SK-N-SH treated with all-trans-retinoic acid at 6 μM for 48 hours (cell line): ENCODE data around the gene TRMT112.

Experiments used
- ATAC-seq: fragments of 200-7000 bp; cut with Tn5 transposase; 3 replicates; pipeline ENCODE4 v1.9.1; 2020; ENCODE audit warnings: mild to moderate bottlenecking, moderate library complexity
- ARNTL ChIP-seq: fragments of 450-650 bp; formaldehyde crosslinking; IDR thresholded peaks from 2 replicates; pipeline ENCODE4 v1.5.0; 2020; ENCODE audit warnings: low read depth, mild to moderate bottlenecking, moderate library complexity, borderline replicate concordance
- BACH2 ChIP-seq: fragments of 250-450 bp; sonication (Bioruptor Pico); IDR thresholded peaks from 2 replicates; pipeline ENCODE4 v1.9.0; 2021; ENCODE audit warnings: mild to moderate bottlenecking, borderline replicate concordance
- CSDC2 ChIP-seq: fragments of 250-450 bp; sonication (Bioruptor Pico); IDR thresholded peaks from 2 replicates; pipeline ENCODE4 v1.5.0; 2020; ENCODE audit warnings: mild to moderate bottlenecking, moderate library complexity
- CSRNP3 ChIP-seq: fragments of 250-450 bp; sonication (Bioruptor Pico); IDR thresholded peaks from 2 replicates; pipeline ENCODE4 v1.5.1; 2021; ENCODE audit warnings: mild to moderate bottlenecking, moderate library complexity
- ESRRG ChIP-seq: fragments of 250-450 bp; sonication (Bioruptor Pico); IDR thresholded peaks from 2 replicates; pipeline ENCODE4 v1.6.1; 2021; ENCODE audit warnings: mild to moderate bottlenecking
- GLIS3 ChIP-seq: fragments of 250-450 bp; sonication (Bioruptor Pico); IDR thresholded peaks from 2 replicates; pipeline ENCODE4 v1.5.0; 2020; ENCODE audit warnings: mild to moderate bottlenecking, moderate library complexity
- ISL1 ChIP-seq: fragments of 250-450 bp; sonication (Bioruptor Pico); IDR thresholded peaks from 2 replicates; pipeline ENCODE4 v2.1.2; 2022; ENCODE audit warnings: mild to moderate bottlenecking, moderate library complexity
- OSR1 ChIP-seq: fragments of 250-450 bp; sonication (Bioruptor Pico); IDR thresholded peaks from 2 replicates; pipeline ENCODE4 v1.8.0; 2022; ENCODE audit warnings: moderate library complexity, mild to moderate bottlenecking, inconsistent platforms
- PATZ1 ChIP-seq: fragments of 250-450 bp; sonication (Bioruptor Pico); IDR thresholded peaks from 2 replicates; pipeline ENCODE4 v1.8.0; 2020; ENCODE audit warnings: mild to moderate bottlenecking, moderate library complexity, borderline replicate concordance
- POU6F1 ChIP-seq: fragments of 250-450 bp; sonication (Bioruptor Pico); IDR thresholded peaks from 2 replicates; pipeline ENCODE4 v1.8.0; 2021; ENCODE audit warnings: low read depth, mild to moderate bottlenecking, moderate library complexity, borderline replicate concordance
- PPARA ChIP-seq: fragments of 250-450 bp; sonication (Bioruptor Pico); IDR thresholded peaks from 2 replicates; pipeline ENCODE4 v1.5.0; 2020; ENCODE audit warnings: mild to moderate bottlenecking, borderline replicate concordance
- RARB ChIP-seq: fragments of 250-450 bp; sonication (Bioruptor Pico); IDR thresholded peaks from 2 replicates; pipeline ENCODE4 v1.8.0; 2021; ENCODE audit warnings: mild to moderate bottlenecking, moderate library complexity
- SNAI2 ChIP-seq: fragments of 250-450 bp; sonication (Bioruptor Pico); IDR thresholded peaks from 2 replicates; pipeline ENCODE4 v1.5.0; 2020; ENCODE audit warnings: mild to moderate bottlenecking, moderate library complexity
- TCF4 ChIP-seq: fragments of 250-450 bp; sonication (Bioruptor Pico); IDR thresholded peaks from 2 replicates; pipeline ENCODE4 v1.8.0; 2021; ENCODE audit warnings: mild to moderate bottlenecking, moderate library complexity, borderline replicate concordance
- TOX ChIP-seq: fragments of 250-450 bp; sonication (Bioruptor Pico); IDR thresholded peaks from 2 replicates; pipeline ENCODE4 v1.8.0; 2021; ENCODE audit warnings: mild to moderate bottlenecking, moderate library complexity, borderline replicate concordance
- ZFP30 ChIP-seq: fragments of 450-650 bp; formaldehyde crosslinking; IDR thresholded peaks from 2 replicates; pipeline ENCODE4 v1.5.0; 2022; ENCODE audit warnings: mild to moderate bottlenecking, moderate library complexity
- ZNF565 ChIP-seq: fragments of 450-650 bp; formaldehyde crosslinking; conservative IDR thresholded peaks from 2 replicates; pipeline ENCODE4 v1.5.0; 2020; ENCODE audit warnings: low read depth, mild to moderate bottlenecking, moderate library complexity
- ZNF70 ChIP-seq: fragments of 450-650 bp; formaldehyde crosslinking; IDR thresholded peaks from 2 replicates; pipeline ENCODE4 v1.5.0; 2020; ENCODE audit warnings: mild to moderate bottlenecking, moderate library complexity
- ZNF8 ChIP-seq: fragments of 450-650 bp; formaldehyde crosslinking; IDR thresholded peaks from 2 replicates; pipeline ENCODE4 v1.5.0; 2020; ENCODE audit warnings: mild to moderate bottlenecking, moderate library complexity
- TF ChIP-seq, protein P1 (sequence below): fragments of 250-450 bp; sonication (Bioruptor Pico); IDR thresholded peaks from 2 replicates; pipeline ENCODE4 v1.5.0; 2020; ENCODE audit warnings: mild to moderate bottlenecking, moderate library complexity
- TF ChIP-seq, protein P2 (sequence below): fragments of 250-450 bp; sonication (Bioruptor Pico); IDR thresholded peaks from 2 replicates; pipeline ENCODE4 v1.5.1; 2020; ENCODE audit warnings: low read depth, mild to moderate bottlenecking, moderate library complexity

Gene TRMT112

DNA sequence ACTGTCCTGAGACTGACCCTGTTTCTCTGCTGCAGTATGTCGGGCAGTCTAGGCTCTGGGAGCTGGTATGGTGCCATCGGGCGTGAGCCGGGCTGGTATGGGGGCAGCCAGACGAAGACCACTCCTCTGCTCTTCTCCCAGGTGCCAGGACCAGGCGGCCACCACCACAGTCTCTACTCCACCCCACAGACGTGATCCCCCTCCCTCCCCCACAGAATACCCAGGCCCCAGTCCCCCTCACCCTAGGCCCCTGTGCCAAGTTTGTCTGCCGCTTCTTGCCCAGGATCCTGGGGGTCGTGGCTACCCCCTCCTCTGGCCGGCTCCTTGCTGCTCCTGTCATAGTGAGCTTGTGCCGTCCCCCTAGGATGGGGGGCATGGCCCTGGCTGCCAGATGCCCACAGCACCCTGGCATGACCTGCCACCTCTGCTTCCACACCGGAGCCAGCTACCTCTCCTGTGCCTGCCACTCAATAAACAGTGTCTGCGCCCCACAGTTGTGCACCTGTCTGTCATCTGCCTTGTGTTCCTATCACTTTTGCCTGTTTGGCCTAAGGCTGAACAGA is 28.3 kb downstream of the TRMT112 start:
- TF ChIP-seq PPARA (CRISPR knock-in tag) (no peak), PATZ1 (CRISPR knock-in tag) (no peak), ZNF565 (no peak), OSR1 (no peak), ESRRG (CRISPR knock-in tag) (no peak), ARNTL (CRISPR knock-in tag) (no peak), RARB (no peak), ZNF8 (CRISPR knock-in tag) (no peak), CSDC2 (CRISPR knock-in tag) (no peak), POU6F1 (no peak), TOX (CRISPR knock-in tag) (no peak), GLIS3 (no peak), ISL1 (CRISPR knock-in tag) (no peak), SNAI2 (CRISPR knock-in tag) (no peak), BACH2 (no peak), TCF4 (CRISPR knock-in tag) (no peak), CSRNP3 (CRISPR knock-in tag) (no peak), ZFP30 (CRISPR knock-in tag) (no peak)
- TF ChIP-seq, protein P1, sequence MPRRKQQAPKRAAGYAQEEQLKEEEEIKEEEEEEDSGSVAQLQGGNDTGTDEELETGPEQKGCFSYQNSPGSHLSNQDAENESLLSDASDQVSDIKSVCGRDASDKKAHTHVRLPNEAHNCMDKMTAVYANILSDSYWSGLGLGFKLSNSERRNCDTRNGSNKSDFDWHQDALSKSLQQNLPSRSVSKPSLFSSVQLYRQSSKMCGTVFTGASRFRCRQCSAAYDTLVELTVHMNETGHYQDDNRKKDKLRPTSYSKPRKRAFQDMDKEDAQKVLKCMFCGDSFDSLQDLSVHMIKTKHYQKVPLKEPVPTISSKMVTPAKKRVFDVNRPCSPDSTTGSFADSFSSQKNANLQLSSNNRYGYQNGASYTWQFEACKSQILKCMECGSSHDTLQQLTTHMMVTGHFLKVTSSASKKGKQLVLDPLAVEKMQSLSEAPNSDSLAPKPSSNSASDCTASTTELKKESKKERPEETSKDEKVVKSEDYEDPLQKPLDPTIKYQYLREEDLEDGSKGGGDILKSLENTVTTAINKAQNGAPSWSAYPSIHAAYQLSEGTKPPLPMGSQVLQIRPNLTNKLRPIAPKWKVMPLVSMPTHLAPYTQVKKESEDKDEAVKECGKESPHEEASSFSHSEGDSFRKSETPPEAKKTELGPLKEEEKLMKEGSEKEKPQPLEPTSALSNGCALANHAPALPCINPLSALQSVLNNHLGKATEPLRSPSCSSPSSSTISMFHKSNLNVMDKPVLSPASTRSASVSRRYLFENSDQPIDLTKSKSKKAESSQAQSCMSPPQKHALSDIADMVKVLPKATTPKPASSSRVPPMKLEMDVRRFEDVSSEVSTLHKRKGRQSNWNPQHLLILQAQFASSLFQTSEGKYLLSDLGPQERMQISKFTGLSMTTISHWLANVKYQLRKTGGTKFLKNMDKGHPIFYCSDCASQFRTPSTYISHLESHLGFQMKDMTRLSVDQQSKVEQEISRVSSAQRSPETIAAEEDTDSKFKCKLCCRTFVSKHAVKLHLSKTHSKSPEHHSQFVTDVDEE (CRISPR knock-in tag), result no peak
- TF ChIP-seq, protein P2, sequence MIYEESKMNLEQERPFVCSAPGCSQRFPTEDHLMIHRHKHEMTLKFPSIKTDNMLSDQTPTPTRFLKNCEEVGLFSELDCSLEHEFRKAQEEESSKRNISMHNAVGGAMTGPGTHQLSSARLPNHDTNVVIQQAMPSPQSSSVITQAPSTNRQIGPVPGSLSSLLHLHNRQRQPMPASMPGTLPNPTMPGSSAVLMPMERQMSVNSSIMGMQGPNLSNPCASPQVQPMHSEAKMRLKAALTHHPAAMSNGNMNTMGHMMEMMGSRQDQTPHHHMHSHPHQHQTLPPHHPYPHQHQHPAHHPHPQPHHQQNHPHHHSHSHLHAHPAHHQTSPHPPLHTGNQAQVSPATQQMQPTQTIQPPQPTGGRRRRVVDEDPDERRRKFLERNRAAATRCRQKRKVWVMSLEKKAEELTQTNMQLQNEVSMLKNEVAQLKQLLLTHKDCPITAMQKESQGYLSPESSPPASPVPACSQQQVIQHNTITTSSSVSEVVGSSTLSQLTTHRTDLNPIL (CRISPR knock-in tag), result no peak
- ATAC-seq, result no peak

DNA sequence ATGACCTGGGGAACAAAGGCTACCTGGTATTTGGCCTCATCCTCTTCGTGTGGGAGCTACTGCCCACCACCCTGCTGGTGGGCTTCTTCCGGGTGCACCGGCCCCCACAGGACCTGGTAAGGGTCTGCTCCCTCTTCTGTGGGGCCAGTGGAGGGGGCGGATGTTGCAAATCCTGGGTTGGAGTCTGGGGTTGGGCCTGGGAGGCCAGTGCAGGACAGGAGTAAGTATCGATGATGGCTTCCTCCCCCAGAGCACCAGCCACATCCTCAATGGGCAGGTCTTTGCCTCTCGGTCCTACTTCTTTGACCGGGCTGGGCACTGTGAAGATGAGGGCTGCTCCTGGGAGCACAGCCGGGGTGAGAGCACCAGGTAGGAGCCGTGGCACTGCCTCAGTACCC is 29.0 kb downstream of the TRMT112 start:
- no peak for ATAC-seq
- TF ChIP-seq PPARA (CRISPR knock-in tag) (no peak), ISL1 (CRISPR knock-in tag) (no peak), GLIS3 (no peak), CSRNP3 (CRISPR knock-in tag) (no peak), BACH2 (no peak), TOX (CRISPR knock-in tag) (no peak), POU6F1 (no peak), ZNF70 (CRISPR knock-in tag) (no peak), OSR1 (no peak), RARB (no peak), ARNTL (CRISPR knock-in tag) (no peak), ZNF8 (CRISPR knock-in tag) (no peak)
